MCF 10A (cell line): ENCODE data around the gene KIF12. TPM values are rescaled to one million over a fixed set of nuclear protein-coding genes. Genes with fewer than 3 reads are reported as not detected.

Experiments
- BruUV-seq: library from RNA; stranded (reverse); fragments of 400-500 nt; replicated peaks from 2 replicates; lab custom pipeline; 2021; lab: Mats Ljungman, UMichigan
- CTCF ChIA-PET: fragments of 300-600 bp; sonication (Branson Sonifier 250); formaldehyde crosslinking; extraction: SDS; loops from one replicate; lab custom pipeline; 2021; ENCODE audit warnings: antibody characterized with exemption, inconsistent platforms; lab: Yijun Ruan, JAX
- POLR2A ChIA-PET: fragments of 300-600, 350-650 bp; sonication (Branson Sonifier 250); formaldehyde crosslinking; extraction: SDS; loops from one replicate; lab custom pipeline; 2020; ENCODE audit warnings: antibody characterized with exemption, inconsistent platforms; lab: Yijun Ruan, JAX
- DNase-seq: peaks from one replicate; pipeline ENCODE4 v3.0.0-alpha.2; 2018; ENCODE audit not compliant: unreplicated experiment
- H3K27ac Mint-ChIP-seq: one replicate; pipeline ENCODE4 v1.8.0; 2022; ENCODE audit warnings: mild to moderate bottlenecking, low read depth, mixed read lengths; ENCODE audit not compliant: unreplicated experiment
- H3K27me3 Mint-ChIP-seq: one replicate; pipeline ENCODE4 v1.8.0; 2022; ENCODE audit warnings: mixed read lengths; ENCODE audit not compliant: insufficient read depth, unreplicated experiment
- H3K36me3 Mint-ChIP-seq: one replicate; pipeline ENCODE4 v1.8.0; 2022; ENCODE audit warnings: mild to moderate bottlenecking, moderate library complexity, mixed read lengths; ENCODE audit not compliant: insufficient read depth, unreplicated experiment
- H3K4me1 Mint-ChIP-seq: one replicate; pipeline ENCODE4 v1.8.0; 2022; ENCODE audit warnings: mixed read lengths; ENCODE audit not compliant: insufficient read depth, unreplicated experiment
- H3K4me3 Mint-ChIP-seq: one replicate; pipeline ENCODE4 v1.8.0; 2022; ENCODE audit warnings: mild to moderate bottlenecking, moderate library complexity, mixed read lengths; ENCODE audit not compliant: unreplicated experiment
- H3K9me3 Mint-ChIP-seq: one replicate; pipeline ENCODE4 v1.8.0; 2022; ENCODE audit warnings: mixed read lengths; ENCODE audit not compliant: unreplicated experiment
- CTCF ChIP-seq: fragments of 200-600 bp; IDR thresholded peaks from one replicate; pipeline ENCODE4 v1.8.0; 2022; ENCODE audit warnings: antibody characterized with exemption, mild to moderate bottlenecking; ENCODE audit not compliant: unreplicated experiment
- intact Hi-C: fragments of 100-400 bp; cut with micrococcal nuclease; formaldehyde crosslinking; loops from 2 replicates; pipeline ENCODE4 v1.14.1; 2022
- total RNA-seq: library from RNA; stranded (reverse); gene quantifications from 2 replicates; pipeline ENCODE4 v1.2.3, GENCODE V29; 2022

The KIF12 gene
- total RNA-seq, 1 experiment from 2014 or later: not detected

- TF ChIP-seq CTCF: no peak
- intact Hi-C loops: no loop called here
- Mint-ChIP-seq H3K4me3 (no peak overlapping the region), H3K36me3 (peaks cover 6% of the 10 kb centered on the region), H3K27ac (no peak overlapping the region), H3K4me1 (no peaks in the 10 kb centered on the region), H3K27me3 (peaks cover 56% of the 10 kb centered on the region), H3K9me3 (no peaks in the 10 kb centered on the region)
- ChIA-PET POLR2A (interaction anchor here (0.7 to 0.9 kb wide), 2 partner anchors 13 to 16 kb away, joined by 3 read pairs; no protein-coding TSS in a partner anchor), CTCF (interaction anchor here (0.6 to 1.1 kb wide), 4 partner anchors 19 to 200 kb away, joined by 3 read pairs; partner anchors contain the start of gene COL27A1)
- no TSS peak for BruUV-seq
- no peak for DNase-seq
These were observed 27.4 kb upstream of the KIF12 start for GRCh38 chr9:114126247-114127060.

- no TSS peak for BruUV-seq
- peaks cover 57% of the 10 kb centered on the region for H3K27me3 Mint-ChIP-seq
- peaks cover 4% of the 10 kb centered on the region for H3K9me3 Mint-ChIP-seq
- no peak overlapping the region for H3K4me3 Mint-ChIP-seq
- POLR2A ChIA-PET: no interaction called here
- no peaks in the 10 kb centered on the region for H3K4me1 Mint-ChIP-seq
- intact Hi-C loops: no loop called here
- H3K27ac Mint-ChIP-seq: no peak overlapping the region
- no peak for TF ChIP-seq CTCF
- CTCF ChIA-PET: interaction anchor here (0.7 kb wide), 1 partner anchor 17 kb away, joined by 4 read pairs; no protein-coding TSS in a partner anchor
- peaks cover 6% of the 10 kb centered on the region for H3K36me3 Mint-ChIP-seq
- no peak for DNase-seq
These were observed 26.5 kb upstream of the KIF12 start for GRCh38 chr9:114125476-114126013.

- TF ChIP-seq CTCF: no peak
- peaks cover 7% of the 10 kb centered on the region for H3K9me3 Mint-ChIP-seq
- BruUV-seq: no TSS peak
- no peaks in the 10 kb centered on the region for H3K4me1 Mint-ChIP-seq
- H3K27ac Mint-ChIP-seq: no peak overlapping the region
- intact Hi-C loops: no loop called here
- ChIA-PET CTCF (no interaction called here), POLR2A (no interaction called here)
- H3K36me3 Mint-ChIP-seq: peaks cover 6% of the 10 kb centered on the region
- DNase-seq: no peak
- H3K27me3 Mint-ChIP-seq: peaks cover 56% of the 10 kb centered on the region
- no peak overlapping the region for H3K4me3 Mint-ChIP-seq
These were observed 25.8 kb upstream of the KIF12 start for GRCh38 chr9:114124666-114125475.

- BruUV-seq: no TSS peak
- no peak for DNase-seq
- ChIA-PET CTCF (no interaction called here), POLR2A (no interaction called here)
- peaks cover 7% of the 10 kb centered on the region for H3K9me3 Mint-ChIP-seq
- H3K27ac Mint-ChIP-seq: no peak overlapping the region
- H3K4me1 Mint-ChIP-seq: no peaks in the 10 kb centered on the region
- H3K27me3 Mint-ChIP-seq: peaks cover 49% of the 10 kb centered on the region
- H3K36me3 Mint-ChIP-seq: peaks cover 6% of the 10 kb centered on the region
- no peak for TF ChIP-seq CTCF
- no peak overlapping the region for H3K4me3 Mint-ChIP-seq
- intact Hi-C loops: no loop called here
These were observed 25.0 kb upstream of the KIF12 start for GRCh38 chr9:114124138-114124537.
